Activated CD8-positive, alpha-beta T cell treated with anti-CD3 and anti-CD28 coated beads, Interleukin-2, amount 10 ng/mL, durations not matched to agents 7 days and 5 days (primary cell): ENCODE measurements around the gene DLX5. TPM values are rescaled to one million over a fixed set of nuclear protein-coding genes. Genes with fewer than 3 reads are reported as not detected.
"Not testable (repeated sequence)": the region's sequence is repeated elsewhere in the genome, so short reads cannot be mapped to it uniquely, and the experiment has no call there.

Experiments
- ATAC-seq: fragments of 150-1000 bp; cut with Tn5 transposase; one replicate; pipeline ENCODE4 v1.10.0; 2021; ENCODE audit warnings: moderate library complexity
- CTCF ChIA-PET: fragments of 350-600 bp; sonication (Branson Sonifier 250); formaldehyde crosslinking; loops from one replicate; lab custom pipeline; 2021; ENCODE audit warnings: antibody characterized with exemption; lab: Charles Lee
- POLR2A ChIA-PET: fragments of 350-600 bp; sonication (Branson Sonifier 250); formaldehyde crosslinking; loops from one replicate; lab custom pipeline; 2021; ENCODE audit warnings: antibody characterized with exemption; lab: Charles Lee
- DNase-seq: peaks from one replicate; pipeline ENCODE4 v3.0.0-alpha.2; 2020
- H3K27ac Mint-ChIP-seq: one replicate; pipeline ENCODE4 v1.8.0; 2021; ENCODE audit warnings: mild to moderate bottlenecking, mixed read lengths
- H3K27me3 Mint-ChIP-seq: one replicate; pipeline ENCODE4 v1.8.0; 2021; ENCODE audit warnings: low read depth, mixed read lengths
- H3K36me3 Mint-ChIP-seq: one replicate; pipeline ENCODE4 v1.8.0; 2021; ENCODE audit warnings: low read depth, mixed read lengths
- H3K4me1 Mint-ChIP-seq: one replicate; pipeline ENCODE4 v1.8.0; 2021; ENCODE audit warnings: low read depth, mixed read lengths
- H3K4me3 Mint-ChIP-seq: one replicate; pipeline ENCODE4 v1.8.0; 2021; ENCODE audit warnings: mild to moderate bottlenecking, mixed read lengths
- H3K9me3 Mint-ChIP-seq: one replicate; pipeline ENCODE4 v1.8.0; 2022; ENCODE audit warnings: mixed read lengths; ENCODE audit not compliant: insufficient read depth
- total RNA-seq, 2 experiments: library from RNA; stranded (reverse); gene quantifications; one replicate each; pipeline ENCODE4 v1.2.3, GENCODE V29; 2021

Gene DLX5
- not detected for total RNA-seq

DNA sequence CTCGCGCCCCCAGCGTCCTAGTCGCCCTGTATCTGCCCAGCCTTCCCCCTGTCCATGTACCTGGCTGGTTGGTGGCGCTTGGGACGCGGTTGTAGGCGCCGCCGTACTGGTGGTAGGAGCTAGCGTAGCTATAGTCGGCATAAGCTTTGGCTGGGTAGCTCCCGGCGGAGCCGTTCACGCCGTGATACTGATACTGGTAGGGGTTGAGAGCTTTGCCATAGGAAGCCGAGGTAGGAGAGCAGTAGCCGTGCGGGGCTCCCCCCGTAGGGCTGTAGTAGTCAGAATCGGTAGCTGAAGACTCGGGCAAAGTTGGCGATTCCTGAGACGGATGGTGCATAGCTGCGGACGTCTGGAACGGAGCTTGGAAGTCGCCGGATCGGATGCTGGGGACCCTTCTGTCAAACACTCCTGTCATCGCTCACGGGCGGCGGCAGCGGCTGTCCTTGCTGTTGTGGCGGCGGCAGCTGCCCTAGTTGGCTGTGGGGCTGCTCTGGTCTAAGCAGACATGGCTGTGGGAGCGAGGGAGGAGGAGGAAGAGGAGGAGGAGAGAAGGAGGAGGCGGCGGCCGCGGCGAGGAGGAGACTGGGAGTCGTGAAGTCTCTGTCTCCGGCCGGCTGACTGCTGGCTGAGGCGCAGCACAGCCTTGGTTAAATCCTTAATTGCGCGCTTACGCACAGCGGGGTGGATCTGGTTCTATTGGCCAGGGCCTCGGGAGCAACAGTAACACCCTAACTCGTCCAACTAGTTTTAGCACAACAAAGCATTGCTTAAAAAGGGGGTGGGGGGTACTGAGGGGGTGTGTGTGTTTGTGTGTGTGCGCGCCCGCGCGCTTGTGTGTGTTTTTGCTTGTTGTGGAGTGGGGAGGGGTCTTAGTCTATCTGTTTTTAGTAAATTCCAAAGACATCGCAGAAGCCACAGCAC is at the start of gene DLX5:
Gene DLX5 (minus strand): TSS at position 623 of the 921 bp plus-strand sequence. CDS start 208 bp downstream, at position 415.
- H3K4me1 Mint-ChIP-seq, result peaks cover 44% of the 10 kb centered on the region
- H3K27ac Mint-ChIP-seq, result peak within 1 kb of the TSS; percentile 68
- DNase-seq, result no peak
- ChIA-PET CTCF (interaction anchor here (1.2 kb wide), 1 partner anchor 12 kb away, joined by 3 read pairs; no protein-coding TSS in a partner anchor), POLR2A (no interaction called here)
- no peaks in the 10 kb centered on the region for H3K9me3 Mint-ChIP-seq
- peak within 1 kb of the TSS; percentile 34 for H3K4me3 Mint-ChIP-seq
- peaks cover 7% of the 10 kb centered on the region for H3K36me3 Mint-ChIP-seq
- no peak for ATAC-seq
- H3K27me3 Mint-ChIP-seq, result peaks cover 84% of the 10 kb centered on the region

- H3K27me3 Mint-ChIP-seq, result peaks cover 21% of the 10 kb centered on the region
- DNase-seq, H3K4me1 Mint-ChIP-seq, H3K4me3 Mint-ChIP-seq, H3K36me3 Mint-ChIP-seq, H3K27ac Mint-ChIP-seq, POLR2A ChIA-PET, CTCF ChIA-PET, ATAC-seq, H3K9me3 Mint-ChIP-seq: not testable (repeated sequence)
Measured at GRCh38 chr7:97072025-97072424, 47.4 kb upstream of the DLX5 start.

- DNase-seq (peak; percentile 32), ATAC-seq (peak; percentile 69)
- no peaks in the 10 kb centered on the region for H3K4me1 Mint-ChIP-seq
- H3K27ac Mint-ChIP-seq, result no peak overlapping the region
- H3K36me3 Mint-ChIP-seq, result no peaks in the 10 kb centered on the region
- H3K9me3 Mint-ChIP-seq, result no peaks in the 10 kb centered on the region
- ChIA-PET POLR2A (no interaction called here), CTCF (interaction anchor here (0.7 to 1.6 kb wide), 7 partner anchors 9 to 154 kb away, joined by 3 to 5 read pairs (median 4); no protein-coding TSS in a partner anchor)
- no peak overlapping the region for H3K4me3 Mint-ChIP-seq
- peaks cover 14% of the 10 kb centered on the region for H3K27me3 Mint-ChIP-seq
Measured at GRCh38 chr7:97064972-97065587, 40.4 kb upstream of the DLX5 start.

- Mint-ChIP-seq H3K4me1 (no peaks in the 10 kb centered on the region), H3K9me3 (peaks cover 6% of the 10 kb centered on the region), H3K4me3 (no peak overlapping the region), H3K27me3 (peaks cover 14% of the 10 kb centered on the region), H3K36me3 (no peaks in the 10 kb centered on the region), H3K27ac (no peak overlapping the region)
- ChIA-PET CTCF (interaction anchor here (1.1 to 1.6 kb wide), 5 partner anchors 9 to 37 kb away, joined by 3 to 5 read pairs (median 4); no protein-coding TSS in a partner anchor), POLR2A (no interaction called here)
- no peak for DNase-seq
- no peak for ATAC-seq
Measured at GRCh38 chr7:97064020-97064419, 39.4 kb upstream of the DLX5 start.

- DNase-seq (no peak), ATAC-seq (no peak)
- Mint-ChIP-seq H3K4me3 (no peak overlapping the region), H3K27me3 (peaks cover 30% of the 10 kb centered on the region), H3K27ac (no peak overlapping the region), H3K9me3 (no peaks in the 10 kb centered on the region), H3K4me1 (no peaks in the 10 kb centered on the region), H3K36me3 (no peaks in the 10 kb centered on the region)
- ChIA-PET POLR2A (no interaction called here), CTCF (no interaction called here)
Measured at GRCh38 chr7:97043281-97043680, 18.6 kb upstream of the DLX5 start.

GRCh38 chr7:97039374-97040065 is 14.9 kb upstream of the DLX5 start:
- H3K27ac Mint-ChIP-seq, result no peak overlapping the region
- no peak for DNase-seq
- POLR2A ChIA-PET, result no interaction called here
- H3K4me1 Mint-ChIP-seq, result no peaks in the 10 kb centered on the region
- no peaks in the 10 kb centered on the region for H3K36me3 Mint-ChIP-seq
- H3K4me3 Mint-ChIP-seq, result no peak overlapping the region
- CTCF ChIA-PET, result no interaction called here
- no peak for ATAC-seq
- no peaks in the 10 kb centered on the region for H3K9me3 Mint-ChIP-seq
- H3K27me3 Mint-ChIP-seq, result peaks cover 27% of the 10 kb centered on the region

DNA sequence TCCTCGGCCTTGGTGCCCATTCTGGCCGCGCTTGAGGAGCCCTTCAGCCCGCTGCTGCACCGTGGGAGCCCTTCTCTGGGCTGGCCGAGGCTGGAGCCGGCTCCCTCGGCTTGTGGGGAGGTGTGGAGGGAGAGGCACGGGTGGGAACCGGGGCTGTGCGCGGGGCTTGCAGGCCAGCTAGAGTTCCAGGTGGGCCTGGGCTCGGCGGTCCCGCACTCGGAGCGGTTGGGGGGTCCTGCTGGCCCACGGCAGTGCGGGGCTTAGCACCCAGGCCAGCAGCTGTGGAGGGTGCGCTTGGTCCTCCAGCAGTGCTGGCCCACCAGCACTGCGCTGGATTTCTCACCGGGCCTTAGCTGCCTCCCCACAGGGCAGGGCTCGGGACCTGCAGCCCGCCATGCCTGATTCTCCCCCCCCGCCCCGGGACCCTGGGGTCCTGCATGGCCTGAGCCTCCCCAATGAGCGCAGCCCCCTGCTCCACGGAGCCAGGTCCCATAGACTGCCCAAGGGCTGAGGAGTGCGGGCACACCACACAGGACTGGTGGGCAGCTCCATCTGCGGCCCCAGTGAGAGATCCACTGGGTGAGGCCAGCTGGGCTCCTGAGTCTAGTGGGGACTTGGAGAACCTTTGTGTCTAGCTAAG is 9.7 kb upstream of the DLX5 start:
- POLR2A ChIA-PET, CTCF ChIA-PET: not testable (repeated sequence)

DNA sequence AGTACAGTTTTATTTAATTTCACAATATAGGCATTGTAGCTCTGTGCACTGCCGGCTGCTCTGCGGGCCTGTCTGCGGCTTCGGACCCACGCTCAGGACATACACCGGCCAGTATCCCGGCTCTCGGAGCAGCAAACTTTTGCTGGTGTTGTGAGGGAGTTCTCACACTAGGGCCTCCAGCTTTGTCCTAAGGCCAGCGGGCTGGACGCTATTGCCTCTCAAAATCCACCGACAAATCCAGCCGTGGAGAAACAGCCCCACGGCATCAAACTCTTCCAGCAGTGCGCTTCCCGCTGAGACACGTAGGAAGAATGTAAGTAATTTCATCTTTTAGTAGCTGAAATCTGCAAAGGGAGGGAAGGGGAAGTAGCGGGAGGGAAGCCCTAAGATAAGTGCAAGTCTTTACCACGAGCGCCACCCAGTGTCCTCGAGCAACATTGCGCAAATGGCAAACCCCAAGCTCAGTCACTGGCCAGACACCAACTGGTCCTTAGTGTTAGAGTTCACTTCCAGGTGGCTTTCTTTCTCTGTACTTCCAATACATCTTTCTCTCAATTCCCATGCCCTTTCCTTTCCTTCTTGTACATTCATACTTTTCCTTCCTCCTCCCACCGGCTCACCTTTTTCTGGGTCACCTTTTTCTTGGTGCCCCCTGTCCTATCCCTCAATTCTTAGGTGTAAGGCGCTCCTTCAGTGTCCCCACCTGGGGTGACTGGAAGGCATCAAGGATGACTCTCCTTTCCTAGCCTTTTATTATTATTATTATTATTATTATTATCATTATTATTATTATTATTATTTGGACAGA is 3.0 kb upstream of the DLX5 start:
- Mint-ChIP-seq H3K27me3 (peaks cover 63% of the 10 kb centered on the region), H3K4me3 (peak overlapping the region; percentile 62), H3K4me1 (peaks cover 34% of the 10 kb centered on the region), H3K36me3 (peaks cover 3% of the 10 kb centered on the region), H3K27ac (no peak overlapping the region), H3K9me3 (no peaks in the 10 kb centered on the region)
- POLR2A ChIA-PET, result no interaction called here
- CTCF ChIA-PET, result interaction anchor here (0.7 to 3.0 kb wide), 28 partner anchors 8 to 1111 kb away, joined by 3 to 34 read pairs (median 4); no protein-coding TSS in a partner anchor
- ATAC-seq, result peak; percentile 87
- DNase-seq, result peak; percentile 77

More for the DNA sequence above, 9.7 kb upstream of the DLX5 start:
- not testable (repeated sequence) for H3K27ac Mint-ChIP-seq, H3K36me3 Mint-ChIP-seq, H3K4me3 Mint-ChIP-seq, H3K4me1 Mint-ChIP-seq, ATAC-seq, DNase-seq, H3K9me3 Mint-ChIP-seq, H3K27me3 Mint-ChIP-seq

GRCh38 chr7:97026715-97027426 is 2.2 kb upstream of the DLX5 start:
- POLR2A ChIA-PET, result no interaction called here
- H3K27ac Mint-ChIP-seq, result no peak overlapping the region
- ATAC-seq (no peak), DNase-seq (no peak)
- peaks cover 71% of the 10 kb centered on the region for H3K27me3 Mint-ChIP-seq
- H3K9me3 Mint-ChIP-seq, result no peaks in the 10 kb centered on the region
- H3K36me3 Mint-ChIP-seq, result peaks cover 7% of the 10 kb centered on the region
- CTCF ChIA-PET, result interaction anchor here (0.7 to 3.0 kb wide), 26 partner anchors 8 to 1110 kb away, joined by 3 to 34 read pairs (median 4); no protein-coding TSS in a partner anchor
- H3K4me1 Mint-ChIP-seq, result peaks cover 41% of the 10 kb centered on the region
- peak overlapping the region; percentile 62 for H3K4me3 Mint-ChIP-seq

DNA sequence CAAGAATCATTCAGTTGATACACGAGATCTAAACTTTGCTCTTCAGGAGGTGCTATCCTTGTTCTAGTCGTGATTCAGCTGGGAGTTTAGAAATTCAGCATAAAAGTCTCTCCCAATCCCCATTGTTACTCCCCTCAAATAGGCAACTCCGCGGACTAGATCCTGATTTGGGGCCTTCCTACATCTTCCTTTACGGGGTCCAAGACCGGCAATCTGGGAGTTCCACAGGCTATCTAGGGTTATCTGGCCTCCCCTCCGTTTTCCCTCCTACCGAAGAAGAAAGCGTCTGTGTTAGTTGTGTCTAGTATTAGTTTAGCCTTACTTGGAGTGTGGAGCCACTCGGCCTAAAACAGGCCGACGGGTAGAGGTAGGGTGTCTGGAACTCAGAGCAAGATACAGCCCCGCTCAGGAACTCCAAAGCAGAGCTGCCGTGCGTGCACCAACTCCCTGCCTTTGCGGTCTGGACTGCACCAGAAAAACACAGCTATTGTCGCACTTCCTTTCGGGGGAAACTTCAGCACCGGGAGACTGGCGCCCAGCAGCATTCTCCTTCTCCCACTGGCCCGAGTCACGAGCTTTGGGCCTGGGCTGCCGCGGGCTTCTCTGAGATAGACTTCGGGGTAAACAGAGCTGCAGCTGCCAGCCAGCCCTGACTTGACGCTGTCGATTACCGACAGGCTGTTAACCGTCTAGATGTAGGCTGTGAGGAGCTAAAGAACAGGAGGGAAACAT is 1.5 kb upstream of the DLX5 start:
- H3K4me1 Mint-ChIP-seq, result peaks cover 43% of the 10 kb centered on the region
- peak overlapping the region; percentile 22 for H3K4me3 Mint-ChIP-seq
- ATAC-seq (no peak), DNase-seq (no peak)
- H3K27me3 Mint-ChIP-seq, result peaks cover 72% of the 10 kb centered on the region
- peak overlapping the region; percentile 39 for H3K27ac Mint-ChIP-seq
- peaks cover 7% of the 10 kb centered on the region for H3K36me3 Mint-ChIP-seq
- H3K9me3 Mint-ChIP-seq, result no peaks in the 10 kb centered on the region
- POLR2A ChIA-PET, result no interaction called here
- CTCF ChIA-PET, result interaction anchor here (1.0 to 3.0 kb wide), 6 partner anchors 23 to 1109 kb away, joined by 3 to 34 read pairs (median 10); no protein-coding TSS in a partner anchor
